Ovary (tissue), 3 donors: ENCODE data around the gene NCKIPSD.

Source experiments
- CTCF ChIP-seq, 3 donors: fragments of 450-650 bp in 2 of 3; fragments of 200-600 bp in 1 of 3; IDR thresholded peaks; one replicate each; pipeline versions ENCODE4 v1.5.1 to v1.8.0; 2016 to 2022; ENCODE audit warnings: antibody characterized with exemption in 3 of 3, mild to moderate bottlenecking in 1 of 3
- EP300 ChIP-seq: sonication (generic); formaldehyde crosslinking; IDR thresholded peaks from one replicate; pipeline ENCODE4 v1.6.1; 2017; ENCODE audit warnings: antibody characterized with exemption
- POLR2A ChIP-seq: fragments of 450-650 bp; IDR thresholded peaks from one replicate; pipeline ENCODE4 v1.6.1; 2017; ENCODE audit warnings: antibody characterized with exemption, mild to moderate bottlenecking, moderate library complexity
- donor health status: DM: no; HTN: no; CAD: no.

DNA sequence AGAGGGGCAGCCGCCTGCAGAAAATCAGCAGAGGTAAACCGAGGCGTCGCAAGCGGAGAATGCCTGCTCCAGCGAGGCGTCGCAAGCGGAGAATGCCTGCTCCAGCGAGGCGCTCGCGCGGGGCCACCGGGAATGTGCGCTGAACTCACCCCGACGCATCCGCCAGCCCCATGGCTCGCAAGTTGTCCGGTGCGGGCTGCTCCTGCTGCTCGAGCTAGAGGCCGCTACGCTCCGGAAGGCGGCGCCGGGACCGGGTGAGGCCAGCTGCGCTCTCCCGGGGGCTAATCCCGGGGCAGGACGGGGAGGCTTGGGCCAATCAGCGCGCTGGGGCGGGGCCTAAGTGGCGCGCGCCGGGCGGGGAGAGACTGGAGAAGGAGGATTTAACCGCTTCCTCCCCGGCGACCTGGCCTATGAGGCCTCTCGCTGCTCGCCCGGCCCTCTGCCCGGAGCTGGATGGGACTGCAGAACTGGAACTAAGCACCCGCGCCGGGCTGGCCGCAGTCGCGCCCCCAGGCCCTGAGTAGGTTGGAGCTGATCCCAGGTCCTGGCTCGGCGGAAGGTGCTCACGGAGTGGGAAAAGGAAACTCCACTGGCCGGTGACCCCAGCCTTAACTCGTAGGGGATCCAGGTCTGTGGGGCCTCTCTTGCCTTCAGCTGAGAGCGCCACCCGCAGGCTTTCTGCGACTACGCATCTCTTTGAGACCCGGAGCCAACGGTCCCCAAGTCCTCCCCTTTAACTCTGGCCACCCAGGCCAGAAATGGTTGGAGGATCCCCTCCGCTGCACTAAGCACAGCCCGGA is 50.3 kb downstream of the NCKIPSD start, which contains the start of gene SLC26A6:
- TF ChIP-seq CTCF (IDR thresholded peaks at IDR 0.05) (peak; percentile 40 to 66 (median 52)), POLR2A (peak; percentile 26), EP300 (no peak)
